Measurements from ENCODE around the gene KDF1.

- TF ChIP-seq, protein P1, sequence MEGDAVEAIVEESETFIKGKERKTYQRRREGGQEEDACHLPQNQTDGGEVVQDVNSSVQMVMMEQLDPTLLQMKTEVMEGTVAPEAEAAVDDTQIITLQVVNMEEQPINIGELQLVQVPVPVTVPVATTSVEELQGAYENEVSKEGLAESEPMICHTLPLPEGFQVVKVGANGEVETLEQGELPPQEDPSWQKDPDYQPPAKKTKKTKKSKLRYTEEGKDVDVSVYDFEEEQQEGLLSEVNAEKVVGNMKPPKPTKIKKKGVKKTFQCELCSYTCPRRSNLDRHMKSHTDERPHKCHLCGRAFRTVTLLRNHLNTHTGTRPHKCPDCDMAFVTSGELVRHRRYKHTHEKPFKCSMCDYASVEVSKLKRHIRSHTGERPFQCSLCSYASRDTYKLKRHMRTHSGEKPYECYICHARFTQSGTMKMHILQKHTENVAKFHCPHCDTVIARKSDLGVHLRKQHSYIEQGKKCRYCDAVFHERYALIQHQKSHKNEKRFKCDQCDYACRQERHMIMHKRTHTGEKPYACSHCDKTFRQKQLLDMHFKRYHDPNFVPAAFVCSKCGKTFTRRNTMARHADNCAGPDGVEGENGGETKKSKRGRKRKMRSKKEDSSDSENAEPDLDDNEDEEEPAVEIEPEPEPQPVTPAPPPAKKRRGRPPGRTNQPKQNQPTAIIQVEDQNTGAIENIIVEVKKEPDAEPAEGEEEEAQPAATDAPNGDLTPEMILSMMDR (conservative IDR thresholded peaks at IDR 0.05 in 1 of 2, IDR thresholded peaks at IDR 0.05 in 1 of 2; ENCODE audit: low read depth in 1 of 2, low read length in 2 of 2): no peak
- no peak for TF ChIP-seq EZH2 (IDR thresholded peaks at IDR 0.05; ENCODE audit: low read length, missing control alignments)
These were observed 43.6 kb upstream of the KDF1 start for GRCh38 chr1:27003745-27004470.

Data from fibroblast of lung (primary cell).